HTR-8/SVneo (cell line): ENCODE results near the gene FIP1L1.

Source experiments
- DNase-seq: peaks from one replicate; pipeline ENCODE4 v3.0.0; 2011; ENCODE audit warnings: low spot score, mixed read lengths; ENCODE audit not compliant: insufficient read length
- FAIRE-seq: peaks from 2 replicates; lab custom pipeline; 2011; peaks lifted over from hg19 to GRCh38; lab: Jason Lieb, UNC

The FIP1L1 gene

GRCh38 chr4:53497487-53498244 lies 120.2 kb downstream of the FIP1L1 start:
- no peak for DNase-seq
- no peak for FAIRE-seq

- DNase-seq (no peak), FAIRE-seq (no peak)
Observed at GRCh38 chr4:53498706-53499105, 121.3 kb downstream of the FIP1L1 start.

- no peak for FAIRE-seq
Observed at GRCh38 chr4:53499791-53500190, 122.3 kb downstream of the FIP1L1 start.

GRCh38 chr4:53500546-53500945 lies 123.1 kb downstream of the FIP1L1 start:
- DNase-seq (no peak), FAIRE-seq (no peak)

More at GRCh38 chr4:53499791-53500190, 122.3 kb downstream of the FIP1L1 start:
- no peak for DNase-seq

- no peak for FAIRE-seq
- DNase-seq, result no peak
Observed at GRCh38 chr4:53501561-53501960, 124.1 kb downstream of the FIP1L1 start.

- no peak for DNase-seq
Observed at GRCh38 chr4:53502094-53502493, 124.7 kb downstream of the FIP1L1 start.

GRCh38 chr4:53505947-53506346 lies 128.5 kb downstream of the FIP1L1 start:
- DNase-seq, result no peak
- FAIRE-seq, result no peak

More at GRCh38 chr4:53502094-53502493, 124.7 kb downstream of the FIP1L1 start:
- no peak for FAIRE-seq

GRCh38 chr4:53507058-53507457 lies 129.6 kb downstream of the FIP1L1 start:
- DNase-seq (no peak), FAIRE-seq (no peak)

GRCh38 chr4:53507671-53508286 lies 130.3 kb downstream of the FIP1L1 start:
- FAIRE-seq (no peak), DNase-seq (no peak)

- no peak for FAIRE-seq
- no peak for DNase-seq
Observed at GRCh38 chr4:53508446-53508845, 131.0 kb downstream of the FIP1L1 start.

GRCh38 chr4:53510321-53510720 lies 132.9 kb downstream of the FIP1L1 start:
- DNase-seq (no peak), FAIRE-seq (no peak)
